Right lobe of liver (tissue), 6 donors: ENCODE results near the gene DLX1. TPM values are rescaled to one million over a fixed set of nuclear protein-coding genes. Genes with fewer than 3 reads are reported as not detected.

Experiments used
- ATAC-seq, 4 donors: fragments of 200-7000 bp; cut with Tn5 transposase; one replicate each; pipeline ENCODE4 v1.9.1; 2020; ENCODE audit warnings: mild to moderate bottlenecking in 4 of 4, moderate library complexity in 4 of 4
- DNase-seq, 3 donors: peaks; one replicate each; pipeline ENCODE4 v3.0.0-alpha.2; 2020
- H3K27ac ChIP-seq, 3 donors: fragments of 200-600 bp; one replicate each; pipeline ENCODE4 v1.8.0; 2022
- H3K27me3 ChIP-seq, 2 donors: fragments of 200-600 bp; one replicate each; pipeline ENCODE4 v1.8.0; 2022
- H3K36me3 ChIP-seq, 4 donors: fragments of 200-600 bp; sonication (generic) in 1 of 4; one replicate each; pipeline versions ENCODE4 v1.5.1 to v1.8.0; 2017 to 2022; ENCODE audit warnings: control low read depth in 1 of 4
- H3K4me1 ChIP-seq, 4 donors: fragments of 200-600 bp; sonication (generic) in 1 of 4; one replicate each; pipeline versions ENCODE4 v1.5.1 to v1.8.0; 2017 to 2022; ENCODE audit warnings: control low read depth in 1 of 4
- H3K4me3 ChIP-seq, 3 donors: fragments of 200-600 bp; one replicate each; pipeline ENCODE4 v1.8.0; 2022
- H3K9me3 ChIP-seq, 4 donors: fragments of 200-600 bp; sonication (generic) in 1 of 4; one replicate each; pipeline versions ENCODE4 v1.5.1 to v1.8.0; 2017 to 2022; ENCODE audit warnings: control low read depth in 1 of 4
- POLR2A ChIP-seq: fragments of 450-650 bp; IDR thresholded peaks from one replicate; pipeline ENCODE4 v1.6.1; 2017; ENCODE audit warnings: antibody characterized with exemption, mild to moderate bottlenecking
- WGBS: methylation state at CpG from one replicate; pipeline ENCODE4 v1.1.6; 2018; ENCODE audit warnings: low coverage, low lambda C conversion rate; ENCODE audit not compliant: insufficient coverage; ENCODE audit errors: missing lambda C conversion rate; 5-methylcytosine and 5-hydroxymethylcytosine counted together
- intact Hi-C, 2 donors: fragments of 100-400 bp; cut with DNase I; formaldehyde crosslinking; loops; one replicate each; pipeline versions ENCODE4 v1.11.2 to v1.14.1; 2022
- total RNA-seq, 6 experiments: library from RNA; depleted of rRNA in 2 of 6; stranded (reverse); fragments of >200 nt in 2 of 6; fragmentation: NEBNext Ultra II Directional in 3 of 6; extraction: Animal tissue kit (Norgen Biotek cat#: 25700) in 3 of 6; gene quantifications; one replicate each; pipeline versions ENCODE4 v1.1.0 to v1.2.4, GENCODE V29; 2016 to 2023
- TF ChIP-seq, protein P1 (sequence below), 4 donors: fragments of 200-600 bp in 3 of 4; fragments of 450-650 bp in 1 of 4; IDR thresholded peaks; one replicate each; pipeline versions ENCODE4 v1.5.1 to v1.8.0; 2016 to 2022; ENCODE audit warnings: antibody characterized with exemption in 4 of 4, mild to moderate bottlenecking in 2 of 4
- donor health status: DM: no; HTN: yes; CAD: no.
- donor health status: DM: no; HTN: no; CAD: no.
- donor health status: DM: no; HTN: no; CAD: no.
- donor health status: DM: no; HTN: yes; CAD: no.
- donor health status: DM: no; HTN: yes; CAD: no.

Gene DLX1
- total RNA-seq, 6 experiments from 2014 or later = not detected

- 83% methylated on average over 6 of the region's 6 CpGs for WGBS
- intact Hi-C loops = no loop called here
Measured at GRCh38 chr2:172040311-172040710, 45.0 kb upstream of the DLX1 start.

GRCh38 chr2:172046080-172046678 is 39.1 kb upstream of the DLX1 start:
- H3K36me3 ChIP-seq = no peaks in the 10 kb centered on the region
- WGBS = 67% methylated on average over 1 of the region's 1 CpG
- intact Hi-C loops = no loop called here
- ATAC-seq (no peak), DNase-seq (no peak)
- no peaks in the 10 kb centered on the region for H3K27me3 ChIP-seq
- no peaks in the 10 kb centered on the region for H3K4me1 ChIP-seq
- no peak overlapping the region for H3K4me3 ChIP-seq
- no peak overlapping the region for H3K27ac ChIP-seq
- TF ChIP-seq POLR2A = no peak
- TF ChIP-seq, protein P1, sequence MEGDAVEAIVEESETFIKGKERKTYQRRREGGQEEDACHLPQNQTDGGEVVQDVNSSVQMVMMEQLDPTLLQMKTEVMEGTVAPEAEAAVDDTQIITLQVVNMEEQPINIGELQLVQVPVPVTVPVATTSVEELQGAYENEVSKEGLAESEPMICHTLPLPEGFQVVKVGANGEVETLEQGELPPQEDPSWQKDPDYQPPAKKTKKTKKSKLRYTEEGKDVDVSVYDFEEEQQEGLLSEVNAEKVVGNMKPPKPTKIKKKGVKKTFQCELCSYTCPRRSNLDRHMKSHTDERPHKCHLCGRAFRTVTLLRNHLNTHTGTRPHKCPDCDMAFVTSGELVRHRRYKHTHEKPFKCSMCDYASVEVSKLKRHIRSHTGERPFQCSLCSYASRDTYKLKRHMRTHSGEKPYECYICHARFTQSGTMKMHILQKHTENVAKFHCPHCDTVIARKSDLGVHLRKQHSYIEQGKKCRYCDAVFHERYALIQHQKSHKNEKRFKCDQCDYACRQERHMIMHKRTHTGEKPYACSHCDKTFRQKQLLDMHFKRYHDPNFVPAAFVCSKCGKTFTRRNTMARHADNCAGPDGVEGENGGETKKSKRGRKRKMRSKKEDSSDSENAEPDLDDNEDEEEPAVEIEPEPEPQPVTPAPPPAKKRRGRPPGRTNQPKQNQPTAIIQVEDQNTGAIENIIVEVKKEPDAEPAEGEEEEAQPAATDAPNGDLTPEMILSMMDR (IDR thresholded peaks at IDR 0.05) = no peak
- H3K9me3 ChIP-seq = no peaks in the 10 kb centered on the region

More at GRCh38 chr2:172040311-172040710, 45.0 kb upstream of the DLX1 start:
- H3K9me3 ChIP-seq = no peaks in the 10 kb centered on the region
- ATAC-seq (no peak), DNase-seq (no peak)
- TF ChIP-seq POLR2A = no peak
- TF ChIP-seq, protein P1 (IDR thresholded peaks at IDR 0.05) = no peak
- H3K36me3 ChIP-seq = no peaks in the 10 kb centered on the region
- no peak overlapping the region for H3K27ac ChIP-seq
- no peaks in the 10 kb centered on the region for H3K27me3 ChIP-seq
- H3K4me1 ChIP-seq = no peaks in the 10 kb centered on the region
- H3K4me3 ChIP-seq = no peak overlapping the region

DNA sequence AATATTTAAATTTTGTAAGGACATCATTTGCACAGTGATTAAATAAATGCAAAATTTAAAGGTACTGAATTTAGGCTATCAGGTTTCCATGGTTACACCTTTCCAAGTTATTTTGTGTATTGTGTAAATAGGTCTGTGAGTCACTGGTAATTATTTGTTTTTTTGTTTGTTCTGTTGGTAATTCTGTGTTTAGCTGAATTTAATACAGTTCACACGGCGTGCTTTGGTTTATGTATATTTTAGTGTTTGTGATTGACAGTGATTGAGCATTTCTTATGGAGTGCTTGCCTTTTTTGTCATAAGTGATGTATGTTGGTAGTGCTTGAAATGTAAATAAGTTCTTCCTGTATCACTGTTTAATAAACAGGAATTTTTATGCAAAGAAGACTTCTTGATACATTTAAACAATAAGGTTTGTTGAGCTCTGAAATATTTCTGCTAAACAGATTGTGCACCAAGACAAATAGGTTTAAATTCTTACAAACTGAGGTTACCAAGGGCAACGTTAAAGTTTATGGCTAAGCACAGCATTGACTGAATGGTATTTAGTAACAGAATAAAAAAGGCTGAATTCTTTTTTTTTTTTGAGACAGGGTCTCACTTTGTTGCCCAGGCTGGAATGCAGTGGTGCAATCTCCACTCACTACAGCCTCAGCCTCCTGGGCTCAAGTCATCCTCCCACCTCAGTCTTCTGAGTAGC is 38.3 kb upstream of the DLX1 start:
- no peak overlapping the region for H3K4me3 ChIP-seq
- intact Hi-C loops = no loop called here
- 76% methylated on average over 3 of the region's 3 CpGs for WGBS
- peaks cover 0 to 5% (median 0%) of the 10 kb centered on the region in 4 donors for H3K4me1 ChIP-seq
- H3K36me3 ChIP-seq = no peaks in the 10 kb centered on the region
- H3K27ac ChIP-seq = no peak overlapping the region
- no peak for ATAC-seq
- no peaks in the 10 kb centered on the region for H3K9me3 ChIP-seq
- H3K27me3 ChIP-seq = no peaks in the 10 kb centered on the region
- DNase-seq = no peak
- TF ChIP-seq, protein P1 (IDR thresholded peaks at IDR 0.05) = no peak
- no peak for TF ChIP-seq POLR2A

- 93% methylated on average over 7 of the region's 8 CpGs for WGBS
- no peak for DNase-seq
- Histone ChIP-seq H3K9me3 (no peaks in the 10 kb centered on the region), H3K27ac (no peak overlapping the region), H3K36me3 (no peaks in the 10 kb centered on the region), H3K4me1 (peaks cover 0 to 13% (median 2%) of the 10 kb centered on the region in 4 donors), H3K4me3 (no peak overlapping the region), H3K27me3 (no peaks in the 10 kb centered on the region)
- intact Hi-C loops = no loop called here
- no peak for TF ChIP-seq POLR2A
- TF ChIP-seq, protein P1 (IDR thresholded peaks at IDR 0.05) = no peak
- no peak for ATAC-seq
Measured at GRCh38 chr2:172047566-172048507, 37.5 kb upstream of the DLX1 start.
